NB4 (cell line): ENCODE data around the gene C14orf132.

ENCODE experiments used
- DNase-seq: peaks from one replicate; pipeline ENCODE4 v3.0.0; 2010; ENCODE audit warnings: low read depth
- H3K4me3 ChIP-seq: one replicate; pipeline ENCODE4 v1.5.1; 2011; ENCODE audit warnings: mild to moderate bottlenecking, low read depth, low read length, moderate library complexity
- MAX ChIP-seq: IDR thresholded peaks from 2 replicates; pipeline ENCODE4 v1.6.1; 2011; ENCODE audit warnings: low read depth, low read length
- MYC ChIP-seq: IDR thresholded peaks from 2 replicates; pipeline ENCODE4 v1.6.1; 2011; ENCODE audit warnings: low read depth, low read length
- POLR2A ChIP-seq: IDR thresholded peaks from 2 replicates; pipeline ENCODE4 v1.6.1; 2011; ENCODE audit warnings: mild to moderate bottlenecking; ENCODE audit not compliant: insufficient read length; ENCODE audit errors: extremely low read depth
- TF ChIP-seq, protein P1 (sequence below): IDR thresholded peaks from one replicate; pipeline ENCODE4 v1.5.1; 2012; ENCODE audit warnings: low read depth, low read length

C14orf132 gene

DNA sequence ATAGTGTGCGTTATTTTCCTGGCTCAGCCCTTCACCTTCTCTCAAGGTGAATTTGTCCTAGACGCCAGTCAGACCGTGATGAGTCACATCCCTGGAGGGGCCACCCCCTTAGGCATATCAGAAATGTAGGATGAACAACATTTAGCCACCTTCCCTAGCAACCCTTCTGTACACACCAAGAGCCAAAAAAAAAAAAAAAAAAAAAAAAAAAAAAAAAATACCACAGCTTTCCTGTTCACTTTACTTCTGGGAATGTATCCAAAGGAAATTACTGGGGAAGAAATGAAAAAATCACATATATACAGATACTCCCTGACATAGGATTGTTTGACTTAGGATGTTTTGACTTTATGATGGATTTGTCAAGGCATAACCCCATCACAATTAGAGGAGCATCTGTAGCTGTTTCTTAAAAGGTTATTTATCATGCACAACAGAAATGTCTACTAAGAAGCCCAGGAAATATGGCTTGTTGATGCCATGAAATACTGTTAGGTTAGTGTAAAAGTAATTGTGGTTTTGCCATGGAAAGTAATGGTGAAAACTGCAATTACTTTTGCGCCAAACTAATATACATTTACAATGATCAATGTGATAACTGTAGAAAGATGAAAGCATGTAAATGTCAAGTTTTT lies 97.3 kb downstream of the C14orf132 start:
- no peak for DNase-seq
- TF ChIP-seq POLR2A, result no peak
- no peak for TF ChIP-seq MYC
- no peak for TF ChIP-seq MAX
- TF ChIP-seq, protein P1, sequence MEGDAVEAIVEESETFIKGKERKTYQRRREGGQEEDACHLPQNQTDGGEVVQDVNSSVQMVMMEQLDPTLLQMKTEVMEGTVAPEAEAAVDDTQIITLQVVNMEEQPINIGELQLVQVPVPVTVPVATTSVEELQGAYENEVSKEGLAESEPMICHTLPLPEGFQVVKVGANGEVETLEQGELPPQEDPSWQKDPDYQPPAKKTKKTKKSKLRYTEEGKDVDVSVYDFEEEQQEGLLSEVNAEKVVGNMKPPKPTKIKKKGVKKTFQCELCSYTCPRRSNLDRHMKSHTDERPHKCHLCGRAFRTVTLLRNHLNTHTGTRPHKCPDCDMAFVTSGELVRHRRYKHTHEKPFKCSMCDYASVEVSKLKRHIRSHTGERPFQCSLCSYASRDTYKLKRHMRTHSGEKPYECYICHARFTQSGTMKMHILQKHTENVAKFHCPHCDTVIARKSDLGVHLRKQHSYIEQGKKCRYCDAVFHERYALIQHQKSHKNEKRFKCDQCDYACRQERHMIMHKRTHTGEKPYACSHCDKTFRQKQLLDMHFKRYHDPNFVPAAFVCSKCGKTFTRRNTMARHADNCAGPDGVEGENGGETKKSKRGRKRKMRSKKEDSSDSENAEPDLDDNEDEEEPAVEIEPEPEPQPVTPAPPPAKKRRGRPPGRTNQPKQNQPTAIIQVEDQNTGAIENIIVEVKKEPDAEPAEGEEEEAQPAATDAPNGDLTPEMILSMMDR, result no peak
- H3K4me3 ChIP-seq, result no peak overlapping the region

- TF ChIP-seq POLR2A (no peak), MAX (no peak), MYC (no peak)
- TF ChIP-seq, protein P1, result no peak
- no peak overlapping the region for H3K4me3 ChIP-seq
- no peak for DNase-seq
These were observed 99.1 kb downstream of the C14orf132 start for GRCh38 chr14:96138241-96138640.

DNA sequence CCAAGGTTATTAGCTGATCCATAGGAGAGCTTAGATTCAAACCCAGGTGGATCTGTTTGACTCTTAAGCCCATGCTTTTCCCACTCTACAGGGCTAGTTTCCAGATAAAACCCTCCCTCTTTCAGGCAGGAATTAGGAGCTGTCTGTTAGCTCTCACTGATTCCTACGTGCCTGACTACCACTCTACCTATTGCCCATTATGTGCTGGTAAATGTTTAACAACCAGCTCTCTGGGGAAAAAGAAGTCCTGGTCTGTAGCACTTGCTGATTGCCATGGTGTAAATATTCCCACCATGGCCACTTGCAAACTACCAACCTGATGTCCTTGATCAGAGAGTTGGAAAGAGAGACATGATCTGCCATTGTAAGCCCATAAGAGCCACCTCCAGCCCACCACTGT lies 100.0 kb downstream of the C14orf132 start:
- no peak for DNase-seq
- TF ChIP-seq, protein P1, result no peak
- no peak for TF ChIP-seq POLR2A
- no peak for TF ChIP-seq MAX
- no peak for TF ChIP-seq MYC
- H3K4me3 ChIP-seq, result no peak overlapping the region

GRCh38 chr14:96139879-96140278 lies 100.7 kb downstream of the C14orf132 start:
- DNase-seq, result no peak

DNA sequence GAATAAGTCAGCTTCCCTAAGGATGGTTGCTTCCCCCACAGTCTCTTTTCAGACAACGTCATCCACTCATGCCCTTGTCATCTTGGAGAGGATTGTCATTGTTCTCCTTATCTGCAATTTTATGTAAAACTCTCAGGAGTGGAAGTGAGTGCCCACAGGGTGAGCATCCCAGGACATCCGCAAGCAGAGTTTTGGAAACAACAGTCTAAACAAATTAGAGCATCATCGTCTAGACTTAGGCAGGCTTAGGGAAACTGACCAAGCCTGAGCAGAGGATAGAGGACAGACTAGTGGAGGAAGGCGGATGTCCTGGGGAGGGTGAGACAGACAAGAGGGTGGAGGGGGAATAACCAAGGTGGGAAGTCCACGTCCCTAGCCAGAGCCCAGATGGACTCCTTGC lies 101.8 kb downstream of the C14orf132 start:
- H3K4me3 ChIP-seq, result no peak overlapping the region
- no peak for DNase-seq
- TF ChIP-seq MAX, result no peak
- no peak for TF ChIP-seq MYC
- TF ChIP-seq POLR2A, result no peak
- TF ChIP-seq, protein P1, result no peak

More at GRCh38 chr14:96139879-96140278, 100.7 kb downstream of the C14orf132 start:
- TF ChIP-seq, protein P1, result no peak
- TF ChIP-seq MAX (no peak), MYC (no peak), POLR2A (no peak)
- no peak overlapping the region for H3K4me3 ChIP-seq
